ENCODE data around the gene DOCK9.
"Not testable (repeated sequence)": the region's sequence is repeated elsewhere in the genome, so short reads cannot be mapped to it uniquely, and the experiment has no call there.

Gene DOCK9

GRCh38 chr13:98775386-98775785 is 202.5 kb downstream of the DOCK9 start:
- no peak for DNase-seq (ENCODE audit: low read depth in 2 of 2)

- no peak for DNase-seq (ENCODE audit: low read depth in 2 of 2)
Observed at GRCh38 chr13:98774776-98775175, 203.1 kb downstream of the DOCK9 start.

GRCh38 chr13:98773921-98774320 is 203.9 kb downstream of the DOCK9 start:
- no peak for DNase-seq (ENCODE audit: low read depth in 2 of 2)

- DNase-seq (ENCODE audit: low read depth in 2 of 2): no peak
Observed at GRCh38 chr13:98772794-98773452, 204.9 kb downstream of the DOCK9 start.

GRCh38 chr13:98771838-98772611 is 205.8 kb downstream of the DOCK9 start:
- DNase-seq (ENCODE audit: low read depth in 2 of 2): no peak

- no peak for DNase-seq (ENCODE audit: low read depth in 2 of 2)
Observed at GRCh38 chr13:98769736-98770135, 208.1 kb downstream of the DOCK9 start.

GRCh38 chr13:98768522-98768921 is 209.3 kb downstream of the DOCK9 start:
- DNase-seq (ENCODE audit: low read depth in 2 of 2): no peak

- DNase-seq (ENCODE audit: low read depth in 2 of 2): no peak
Observed at GRCh38 chr13:98766697-98767096, 211.2 kb downstream of the DOCK9 start.

- DNase-seq (ENCODE audit: low read depth in 2 of 2): no peak
Observed at GRCh38 chr13:98765996-98766519, 211.8 kb downstream of the DOCK9 start.

GRCh38 chr13:98761986-98762616 is 215.8 kb downstream of the DOCK9 start:
- DNase-seq (ENCODE audit: low read depth in 2 of 2): no peak

- no peak for DNase-seq (ENCODE audit: low read depth in 2 of 2)
Observed at GRCh38 chr13:98761126-98761985, 216.5 kb downstream of the DOCK9 start.

- no peak for DNase-seq (ENCODE audit: low read depth in 2 of 2)
Observed at GRCh38 chr13:98755729-98756128, 222.1 kb downstream of the DOCK9 start.

- DNase-seq (ENCODE audit: low read depth in 2 of 2): no peak
Observed at GRCh38 chr13:98755116-98755515, 222.7 kb downstream of the DOCK9 start.

GRCh38 chr13:98754468-98754867 is 223.4 kb downstream of the DOCK9 start:
- DNase-seq (ENCODE audit: low read depth in 2 of 2): not testable (repeated sequence)

- DNase-seq (ENCODE audit: low read depth in 2 of 2): no peak
Observed at GRCh38 chr13:98752467-98753290, 225.2 kb downstream of the DOCK9 start, which contains the start of gene SLC15A1. SLC15A1 (minus strand) TSS chr13:98752672; CDS start chr13:98752598, 74 bp downstream.

GRCh38 chr13:98751861-98752466 is 225.9 kb downstream of the DOCK9 start:
- no peak for DNase-seq (ENCODE audit: low read depth in 2 of 2)

- no peak for DNase-seq (ENCODE audit: low read depth in 2 of 2)
Observed at GRCh38 chr13:98751367-98751782, 226.5 kb downstream of the DOCK9 start.

- no peak for DNase-seq (ENCODE audit: low read depth in 2 of 2)
Observed at GRCh38 chr13:98749501-98749900, 228.4 kb downstream of the DOCK9 start.

GRCh38 chr13:98746968-98747367 is 230.9 kb downstream of the DOCK9 start:
- no peak for DNase-seq (ENCODE audit: low read depth in 2 of 2)
